Activated CD8-positive, alpha-beta memory T cell treated with anti-CD3 and anti-CD28 coated beads for 24 hours (primary cell): ENCODE measurements around the gene ZNF275.
"Not testable (repeated sequence)": the region's sequence is repeated elsewhere in the genome, so short reads cannot be mapped to it uniquely, and the experiment has no call there.

Source experiments
- DNase-seq: peaks from one replicate; pipeline ENCODE4 v3.0.0-alpha.2; 2020

ZNF275 gene

GRCh38 chrX:153333821-153334653 is at the start of gene ZNF275:
ZNF275 (plus strand) TSS chrX:153334153; CDS start chrX:153336680, 2,527 bp downstream.
- DNase-seq = peak; percentile 88

DNA sequence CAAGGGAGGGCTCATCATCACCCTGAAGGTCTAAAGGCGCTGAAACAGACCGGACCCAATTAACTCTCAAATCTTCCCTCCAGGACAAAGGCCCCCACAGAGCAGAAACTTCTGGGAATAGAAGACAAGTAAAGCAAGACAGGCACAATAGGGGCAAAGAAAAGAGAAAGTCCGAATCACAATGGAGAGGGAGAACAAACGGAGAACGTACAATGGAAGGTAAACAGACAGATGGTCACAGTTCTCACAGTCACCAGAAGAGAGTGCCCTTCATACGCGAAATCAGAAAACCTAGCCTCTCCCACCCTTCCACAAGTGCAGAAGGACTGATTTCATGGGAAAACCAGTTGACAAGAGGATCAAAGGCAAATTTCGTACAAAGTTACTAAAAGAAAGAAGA is 48.3 kb upstream of the ZNF275 start:
- DNase-seq = not testable (repeated sequence)

GRCh38 chrX:153288807-153289206 is 45.1 kb upstream of the ZNF275 start:
- DNase-seq = not testable (repeated sequence)

- DNase-seq = peak; percentile 28
Observed at GRCh38 chrX:153293485-153294071, 40.4 kb upstream of the ZNF275 start.

DNA sequence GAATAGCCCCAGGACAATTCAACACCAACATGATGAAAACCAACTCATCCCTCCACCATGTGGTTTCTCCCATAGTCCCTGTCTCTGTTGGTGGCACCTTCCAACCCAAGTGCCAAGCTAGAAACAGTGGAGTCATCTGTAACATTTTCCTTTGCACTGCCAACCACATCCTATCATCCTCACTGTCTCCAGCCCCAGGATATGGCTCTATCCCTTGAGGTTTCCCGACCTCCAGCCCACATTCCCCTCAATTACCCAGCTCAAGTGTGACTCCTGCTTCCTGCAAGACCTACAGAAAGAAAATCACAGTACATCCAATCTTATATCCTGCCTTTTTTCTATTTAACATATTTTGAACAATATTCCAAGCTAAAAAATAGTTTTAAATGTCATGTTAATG is 36.6 kb upstream of the ZNF275 start:
- no peak for DNase-seq

- peak; percentile 7 for DNase-seq
Observed at GRCh38 chrX:153299855-153300254, 34.1 kb upstream of the ZNF275 start.

DNA sequence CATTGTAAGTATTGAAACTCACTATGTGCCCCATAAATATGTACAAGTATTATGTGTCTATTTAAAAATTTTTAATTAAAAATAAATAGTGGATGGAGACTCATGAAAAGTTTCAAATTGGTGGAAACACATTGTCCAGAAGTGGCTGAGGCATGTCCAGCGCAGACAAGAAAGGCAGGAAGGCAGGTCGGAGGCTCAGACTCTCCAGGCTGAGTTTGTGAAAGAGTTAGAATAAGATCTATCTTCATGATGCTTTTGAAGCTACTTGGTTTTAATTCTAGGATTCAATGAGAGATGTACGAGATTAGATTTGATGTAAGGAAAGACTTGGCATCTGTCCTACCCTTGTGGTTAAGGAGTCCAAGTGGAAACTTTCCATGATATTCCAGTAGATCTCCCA is 32.2 kb upstream of the ZNF275 start:
- DNase-seq = no peak

- no peak for DNase-seq
Observed at GRCh38 chrX:153302796-153303195, 31.2 kb upstream of the ZNF275 start.

DNA sequence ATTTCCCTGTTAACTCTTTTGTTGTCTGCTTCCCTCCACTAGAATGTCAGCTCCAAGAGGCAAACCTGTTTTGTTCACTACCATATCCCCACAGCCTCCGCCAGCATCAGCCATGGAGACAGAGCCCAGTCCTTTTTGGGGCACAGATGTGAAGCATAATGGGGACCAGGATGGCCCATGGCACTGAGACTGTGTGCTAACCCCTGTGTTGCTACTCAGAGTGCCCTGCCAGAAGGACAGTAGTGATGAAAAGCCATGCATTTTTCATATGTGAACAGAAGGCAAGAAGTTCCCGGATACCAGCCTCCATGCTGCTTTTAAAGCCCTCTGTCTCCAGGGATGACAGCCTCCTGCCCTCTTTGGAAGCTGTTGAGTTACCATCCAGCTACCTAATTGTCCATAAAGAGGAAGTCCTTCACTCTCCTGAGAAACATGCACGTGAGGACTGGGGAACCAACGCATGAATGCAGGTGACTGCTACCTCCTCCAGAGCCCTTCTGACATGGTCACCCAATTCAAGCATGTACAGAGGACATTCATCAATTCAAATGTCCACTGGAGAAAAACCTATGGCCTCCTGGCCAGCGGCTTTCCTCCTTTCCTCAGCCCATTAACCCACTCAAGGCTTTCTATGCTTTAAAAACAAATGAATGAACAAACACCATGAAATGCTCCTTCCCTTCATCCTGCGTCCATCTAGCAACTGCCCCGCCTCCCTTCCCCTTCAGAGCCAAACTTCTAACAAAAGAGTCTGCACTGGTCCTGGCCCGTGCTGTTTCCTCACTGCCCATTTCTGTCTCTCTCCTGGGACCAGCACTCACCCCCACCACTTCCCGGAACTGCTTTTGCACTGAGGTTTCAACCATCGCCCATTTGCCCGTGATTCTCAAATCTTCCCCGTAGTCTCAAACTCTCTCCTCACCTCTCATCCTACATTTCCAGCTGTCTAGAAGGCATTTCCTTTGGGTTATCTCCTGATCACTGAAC is 30.4 kb upstream of the ZNF275 start:
- DNase-seq = no peak

GRCh38 chrX:153304988-153305736 is 28.8 kb upstream of the ZNF275 start:
- DNase-seq = no peak

- DNase-seq = no peak
Observed at GRCh38 chrX:153305972-153306371, 28.0 kb upstream of the ZNF275 start.

GRCh38 chrX:153306527-153307115 is 27.3 kb upstream of the ZNF275 start:
- no peak for DNase-seq

- no peak for DNase-seq
Observed at GRCh38 chrX:153307276-153308178, 26.4 kb upstream of the ZNF275 start.

GRCh38 chrX:153310901-153311300 is 23.1 kb upstream of the ZNF275 start:
- no peak for DNase-seq

- DNase-seq = no peak
Observed at GRCh38 chrX:153312041-153312440, 21.9 kb upstream of the ZNF275 start.

DNA sequence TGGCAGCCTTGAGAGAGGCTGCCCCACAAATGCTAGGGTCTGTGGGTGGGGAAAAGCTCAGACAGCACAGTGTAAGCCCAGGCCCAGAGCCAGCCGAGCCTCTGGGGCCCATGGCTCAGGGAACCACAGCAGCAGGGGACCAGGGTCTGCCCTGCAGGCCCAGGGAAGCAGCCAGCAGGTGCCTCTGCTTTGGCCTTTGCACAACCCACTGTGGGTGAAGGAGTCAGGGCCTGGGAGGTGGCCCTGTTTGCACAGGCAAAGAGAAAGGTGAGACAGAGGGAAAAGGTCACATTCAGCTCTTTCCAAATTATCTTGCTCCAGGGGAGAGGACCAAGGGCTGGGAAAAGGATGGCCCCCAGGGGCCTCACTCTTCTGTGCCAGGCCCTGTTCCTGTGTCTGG is 21.1 kb upstream of the ZNF275 start:
- no peak for DNase-seq

DNA sequence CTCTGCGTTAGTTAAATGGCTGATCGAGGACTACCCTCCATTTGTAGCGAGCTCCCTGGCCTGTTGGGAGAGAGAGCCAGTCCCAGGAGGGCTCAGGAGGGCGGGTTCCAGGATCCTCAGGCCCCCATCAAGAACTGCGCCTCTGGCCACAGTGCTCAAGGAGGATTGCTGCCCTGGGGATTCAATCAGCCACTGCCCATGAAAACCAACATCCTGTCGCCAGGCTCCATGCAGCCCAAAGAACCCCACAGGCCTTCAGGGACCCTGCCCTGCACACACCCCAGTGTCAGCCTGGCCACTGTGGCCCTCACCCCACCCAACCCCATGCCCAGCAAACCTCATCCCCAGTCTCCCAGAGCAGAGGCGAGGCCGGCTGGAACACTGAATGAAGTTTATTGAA is 16.6 kb upstream of the ZNF275 start:
- DNase-seq = no peak

DNA sequence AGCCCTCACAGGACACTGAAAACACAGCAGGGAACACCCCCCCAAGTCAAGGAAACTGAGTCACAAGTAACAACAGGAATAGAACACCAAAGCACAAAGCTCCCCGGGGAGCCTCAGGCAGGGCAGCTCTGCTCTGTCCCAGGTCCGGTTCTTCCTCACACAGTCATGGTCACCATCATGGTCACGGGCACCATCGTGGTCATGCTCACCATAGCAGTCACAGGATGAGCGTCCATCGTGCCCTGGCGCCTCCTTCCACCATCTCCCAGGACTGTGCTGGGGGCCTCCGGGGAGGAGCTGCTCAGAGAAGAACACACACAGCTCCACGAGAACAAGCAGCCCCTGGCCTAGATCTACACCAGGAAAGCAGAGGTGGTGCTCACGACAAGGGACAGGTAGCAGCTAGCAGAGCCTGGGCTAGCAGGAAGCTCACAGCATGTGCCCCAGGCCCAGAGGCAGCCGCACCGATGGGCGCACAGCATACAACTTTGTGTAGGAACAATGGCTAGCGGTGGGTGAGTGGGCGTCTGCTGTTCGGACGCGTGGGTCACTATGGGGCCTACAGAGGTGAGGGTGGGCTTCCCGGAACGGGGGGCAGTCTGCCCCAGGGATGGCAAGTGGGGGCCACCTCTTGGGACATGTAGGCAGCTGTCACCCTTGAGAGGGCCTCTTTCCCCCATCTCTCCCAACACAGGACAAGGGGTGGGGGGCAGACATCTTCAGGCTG is 15.8 kb upstream of the ZNF275 start:
- DNase-seq = no peak

GRCh38 chrX:153318811-153319210 is 15.1 kb upstream of the ZNF275 start:
- no peak for DNase-seq
